GM18868 (cell line): ENCODE data around the gene ARID5B.

Experiments
- ATAC-seq: cut with Tn5 transposase; IDR thresholded peaks from one replicate; pipeline ENCODE4 v1.9.1; 2021; ENCODE audit warnings: mild to moderate bottlenecking, moderate library complexity; ENCODE audit not compliant: unreplicated experiment

Gene ARID5B

DNA sequence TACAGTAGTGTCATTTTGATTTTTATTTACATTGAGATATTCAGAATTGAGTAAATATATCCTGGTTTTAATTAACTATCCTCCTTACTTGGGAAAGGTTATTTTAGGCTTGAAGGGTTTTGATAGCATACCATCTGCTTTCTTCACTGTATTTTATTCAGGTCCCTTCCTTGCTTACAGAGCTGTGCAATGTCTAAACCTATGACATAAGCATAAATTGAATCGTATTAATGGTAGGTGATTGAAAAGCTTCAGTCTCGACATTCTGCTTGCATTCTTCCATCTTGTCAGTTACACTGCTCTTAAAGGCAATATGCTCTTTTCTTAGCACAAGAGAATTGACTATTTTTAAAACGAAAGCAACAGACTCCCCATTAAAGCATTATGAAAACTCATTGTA is 102.5 kb downstream of the ARID5B start:
- no peak for ATAC-seq

DNA sequence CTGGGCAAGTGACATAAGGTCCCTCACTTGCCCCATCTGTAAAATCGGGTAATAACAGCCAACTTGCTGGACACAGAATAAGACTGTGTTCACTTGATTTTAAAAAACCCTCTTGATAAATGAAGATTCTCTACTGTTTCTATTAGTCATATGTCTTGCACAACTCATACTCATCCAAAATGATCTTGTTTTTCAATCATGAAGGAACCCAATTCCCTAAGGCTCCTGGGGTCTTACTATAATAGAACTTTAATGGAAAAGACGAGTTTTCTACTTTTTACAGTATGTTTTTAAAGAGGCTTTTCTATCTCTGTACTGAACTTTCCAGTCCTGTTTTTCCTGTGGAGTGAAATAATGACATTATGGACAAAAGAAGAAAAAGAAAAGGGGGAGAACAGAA is 103.8 kb downstream of the ARID5B start:
- no peak for ATAC-seq

DNA sequence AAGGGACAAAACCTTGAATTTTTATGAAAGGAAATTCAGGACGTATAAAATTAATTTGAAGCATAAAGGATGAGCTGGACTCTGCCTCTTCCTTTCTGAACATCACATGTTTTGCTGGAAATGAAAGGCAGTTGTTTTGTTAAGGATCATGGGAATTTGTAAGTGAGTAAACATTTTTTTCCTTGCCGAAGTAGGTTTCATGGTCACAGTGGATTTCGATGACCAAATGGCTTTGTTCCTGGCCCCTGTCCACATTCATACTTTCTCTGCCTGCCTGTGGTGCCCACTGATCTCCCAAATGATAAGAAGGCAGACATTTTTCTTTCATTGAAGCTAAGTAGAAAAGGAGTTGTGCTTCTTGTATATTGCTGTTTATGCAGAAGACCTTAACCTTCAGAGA is 104.2 kb downstream of the ARID5B start:
- ATAC-seq, result no peak

DNA sequence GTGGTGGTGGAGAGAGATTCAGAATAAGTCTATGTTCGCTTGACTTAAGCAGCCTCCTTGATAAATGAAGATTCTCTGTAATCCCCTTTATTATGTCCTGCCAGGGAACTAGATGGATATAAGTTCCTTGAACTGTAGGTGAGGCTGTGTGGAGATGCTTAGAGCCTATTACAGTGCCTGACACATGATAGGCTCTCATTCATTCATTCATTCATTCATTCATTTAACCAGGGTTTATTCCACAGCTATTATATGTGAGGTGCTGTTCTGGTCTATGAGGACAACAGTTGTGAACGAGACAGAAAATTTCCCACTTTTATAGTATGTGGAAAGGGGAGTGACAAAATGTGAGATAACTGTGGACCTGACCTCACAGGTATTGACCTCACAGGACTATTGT is 105.6 kb downstream of the ARID5B start:
- ATAC-seq, result no peak

DNA sequence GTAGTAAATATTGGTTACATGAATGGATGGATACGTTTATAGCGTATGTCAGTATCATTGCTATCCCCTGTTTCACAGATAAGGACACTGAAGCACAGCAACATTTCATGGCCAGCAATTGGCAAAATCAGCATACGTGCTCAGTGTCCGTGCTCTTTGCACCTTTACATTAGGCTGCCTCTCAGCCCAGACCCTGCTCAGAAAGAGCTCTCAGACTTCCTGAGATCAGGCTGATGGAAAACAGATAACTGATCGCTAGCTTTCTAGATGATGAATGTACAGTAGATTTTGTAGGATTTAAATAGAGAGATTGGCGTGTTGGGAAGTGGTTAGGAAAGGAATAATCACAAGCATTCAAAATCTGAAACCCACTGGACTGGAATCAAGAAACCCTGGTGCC is 106.7 kb downstream of the ARID5B start:
- no peak for ATAC-seq

DNA sequence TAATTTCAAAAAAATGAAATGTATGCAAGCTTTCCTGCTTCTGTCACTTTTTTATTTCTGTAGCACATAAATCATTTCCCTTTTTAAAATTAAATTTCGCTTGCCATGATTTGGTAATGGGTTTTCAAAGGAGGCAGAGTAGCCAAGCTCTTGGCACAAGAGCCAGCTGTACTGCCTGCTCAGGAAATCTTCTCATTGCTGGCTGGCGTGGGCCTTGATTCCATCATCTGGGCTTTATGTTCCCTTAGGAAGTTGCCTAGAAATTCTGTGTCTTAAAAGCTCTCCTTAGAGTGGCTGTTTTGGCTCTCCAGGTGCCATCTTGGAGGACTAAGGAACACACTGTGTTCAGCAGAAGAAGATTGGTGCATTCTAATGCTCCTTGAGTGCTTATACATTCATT is 107.4 kb downstream of the ARID5B start:
- no peak for ATAC-seq

DNA sequence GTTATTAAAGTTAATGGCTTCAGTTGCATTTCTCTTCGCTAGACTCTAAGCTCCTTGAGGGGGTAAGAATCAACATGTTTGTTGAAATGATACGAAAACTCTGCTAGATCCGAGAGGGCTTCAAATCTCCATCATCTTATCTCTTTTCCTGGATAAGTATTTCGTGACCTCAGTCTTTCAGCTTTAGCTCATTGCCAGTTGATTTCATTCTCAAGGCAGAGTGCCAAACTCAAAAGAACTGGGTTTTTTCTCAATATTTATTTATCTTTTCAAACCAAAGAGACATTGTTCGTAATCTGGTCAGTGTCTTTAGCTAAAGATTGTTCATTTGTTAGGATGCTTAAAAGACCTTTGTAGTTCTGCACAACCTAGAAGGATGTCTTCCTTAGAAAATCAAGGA is 108.9 kb downstream of the ARID5B start:
- no peak for ATAC-seq

DNA sequence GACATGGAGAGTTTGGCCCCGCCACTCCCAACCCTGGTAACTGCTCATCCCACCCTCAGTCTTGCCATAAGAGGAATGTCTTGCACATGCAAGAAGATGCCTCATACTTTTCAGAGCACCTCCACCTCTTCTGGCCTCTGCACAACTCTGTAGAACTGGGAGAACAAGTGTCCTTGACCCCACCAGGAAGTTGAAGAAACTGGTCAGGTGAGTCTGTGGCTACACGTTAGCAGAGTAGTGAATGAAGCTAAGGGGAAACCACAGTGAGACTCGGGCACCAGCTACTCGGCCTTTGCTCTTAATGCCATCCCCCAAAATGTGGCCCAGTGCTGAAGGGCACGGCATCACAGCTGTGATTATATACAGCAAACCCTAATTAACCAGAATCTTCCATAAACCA is 110.1 kb downstream of the ARID5B start:
- ATAC-seq, result no peak

DNA sequence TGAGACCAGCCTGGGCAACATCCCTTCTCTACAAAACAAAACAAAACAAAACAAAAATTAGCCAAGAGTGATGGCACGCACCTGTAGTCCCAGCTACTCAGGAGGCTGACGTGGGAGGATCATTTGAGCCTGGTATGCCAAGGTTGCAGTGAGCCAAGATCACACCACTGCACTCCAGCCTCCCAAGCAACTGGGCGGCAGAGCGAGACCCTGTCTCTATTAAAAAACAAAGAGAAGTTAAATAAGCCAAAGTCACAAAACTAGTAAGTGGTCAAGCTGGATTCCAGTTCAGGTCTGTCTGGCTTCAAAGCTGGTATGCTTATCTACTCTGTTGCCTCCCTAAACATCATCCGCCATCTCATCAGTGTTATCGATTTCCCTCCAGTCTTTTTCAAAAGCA is 110.8 kb downstream of the ARID5B start:
- no peak for ATAC-seq

DNA sequence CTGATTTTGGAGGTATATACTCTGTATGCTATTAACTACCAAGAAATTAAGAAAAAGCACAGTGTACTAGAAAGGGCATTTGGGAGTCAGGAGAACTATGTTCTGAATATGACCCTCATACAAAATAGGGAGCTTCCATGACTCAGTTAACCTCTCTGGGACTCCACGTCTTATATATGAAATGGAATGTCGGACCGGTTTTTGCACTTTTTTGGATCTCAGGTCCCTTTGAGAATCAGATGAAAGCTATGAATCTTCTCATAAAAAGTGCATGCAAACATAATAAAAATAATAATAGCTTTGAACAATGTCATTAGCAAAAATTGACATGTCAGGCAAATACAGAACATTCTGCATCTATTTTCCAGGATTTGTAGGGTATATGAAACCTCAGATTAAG is 113.0 kb downstream of the ARID5B start:
- ATAC-seq, result no peak

DNA sequence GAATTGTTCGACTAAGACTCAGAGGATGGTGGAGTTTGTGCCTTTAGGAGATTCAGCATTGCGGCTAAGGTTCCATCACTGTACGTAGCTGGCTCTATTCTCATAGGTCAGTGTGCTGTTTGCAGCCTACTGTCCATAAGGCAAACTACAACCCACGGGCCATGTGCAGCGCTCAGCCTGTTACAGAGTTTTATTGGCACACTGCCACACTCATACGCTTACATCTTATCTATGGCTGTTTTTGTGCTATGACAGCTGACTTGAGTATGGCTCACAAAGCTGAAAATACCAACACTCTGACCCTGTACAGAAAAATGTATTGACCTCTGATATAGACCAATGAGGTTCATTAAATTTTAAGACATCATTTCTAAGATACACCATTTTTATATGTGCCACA is 114.5 kb downstream of the ARID5B start:
- ATAC-seq, result no peak

DNA sequence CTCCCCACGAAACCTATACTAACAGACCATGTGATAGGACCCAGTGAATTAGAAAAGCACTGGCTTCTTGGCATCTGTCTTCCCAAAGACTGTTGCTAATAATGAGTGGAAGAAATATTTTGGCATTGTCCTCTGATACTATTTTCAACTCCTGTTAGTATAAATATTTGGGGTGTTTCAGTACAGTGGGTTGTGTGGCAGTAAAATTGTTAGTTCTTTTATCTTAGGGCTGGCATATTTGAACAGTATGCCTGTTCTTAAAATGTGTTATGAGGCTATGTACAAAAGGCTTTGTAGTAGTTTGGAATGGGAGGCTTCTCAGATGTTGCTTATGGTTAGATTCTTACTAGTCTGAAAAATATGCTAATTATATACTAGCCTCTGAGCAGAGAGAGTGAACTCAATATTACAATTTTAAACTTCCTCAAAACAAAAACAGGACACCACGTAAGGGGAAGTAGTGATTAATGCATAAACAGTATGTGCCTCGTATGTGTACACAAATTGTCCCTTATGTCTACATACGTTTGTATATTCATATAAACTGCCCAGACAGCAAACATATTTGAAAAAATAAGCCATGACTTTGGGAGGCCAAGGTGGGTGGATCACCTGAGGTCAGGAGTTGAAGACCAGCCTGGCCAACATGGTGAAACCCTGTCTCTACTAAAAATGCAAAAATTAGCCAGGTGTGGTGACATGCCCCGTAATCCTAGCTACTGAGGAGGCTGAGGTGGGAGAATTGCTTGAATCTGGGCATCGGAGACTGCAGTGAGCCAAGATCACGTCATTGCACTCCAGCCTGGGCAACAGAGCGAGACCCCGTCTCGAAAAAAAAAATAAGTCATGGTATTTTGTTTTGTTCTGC is 115.4 kb downstream of the ARID5B start:
- ATAC-seq, result peak; percentile 72

DNA sequence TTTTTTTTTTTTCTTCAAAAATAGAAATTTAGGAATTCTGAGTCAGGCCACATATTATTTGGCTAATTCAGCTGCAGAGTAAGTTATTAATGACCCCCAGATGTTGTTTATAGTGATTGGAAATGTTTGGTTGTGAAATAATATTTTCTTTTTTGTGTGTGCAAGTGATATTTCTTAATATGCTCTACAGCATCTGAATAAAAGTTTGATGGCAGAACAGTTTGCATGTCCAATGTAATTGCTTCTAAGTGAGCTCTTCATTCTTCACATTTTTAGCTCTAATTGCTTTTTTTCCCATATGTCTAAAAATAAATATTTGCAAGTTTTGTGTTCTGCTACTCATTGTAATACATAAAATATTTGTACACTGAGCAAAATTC is 116.0 kb downstream of the ARID5B start:
- no peak for ATAC-seq

DNA sequence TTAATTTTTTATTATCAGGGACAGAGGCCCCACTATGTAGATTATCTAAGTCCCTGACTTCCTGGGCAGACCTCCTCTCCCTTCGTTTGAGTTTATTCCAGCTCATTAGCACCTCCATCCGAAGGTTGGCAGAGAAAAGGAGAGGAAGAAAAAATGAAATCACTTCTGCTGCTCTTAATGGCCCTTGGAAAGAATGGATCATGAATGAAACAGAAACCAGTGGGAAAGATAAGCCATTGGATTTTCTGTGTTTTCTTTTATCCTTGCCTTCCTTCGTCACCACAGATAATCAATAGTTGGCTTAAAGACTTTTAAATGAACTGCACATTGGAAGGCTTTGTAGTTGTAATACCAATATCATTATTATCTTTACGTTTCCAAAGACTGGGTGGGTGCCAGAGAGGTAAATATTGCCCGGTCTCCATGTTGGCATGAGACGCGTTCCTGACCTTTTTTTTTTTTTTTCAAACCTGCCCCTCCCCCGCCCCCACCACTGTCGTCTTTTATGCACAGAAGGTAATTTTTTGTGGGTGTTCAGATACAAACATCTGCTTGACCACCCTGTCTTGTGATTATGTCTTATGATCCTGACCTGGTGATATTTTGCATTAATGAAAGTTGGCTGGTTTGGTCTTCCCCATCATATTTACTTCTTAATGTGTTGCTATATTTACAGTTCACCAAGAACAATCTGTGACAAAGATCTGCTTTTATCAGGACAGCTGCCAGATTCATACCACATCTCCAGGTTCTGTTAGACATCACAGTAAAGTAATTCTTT is 116.8 kb downstream of the ARID5B start:
- ATAC-seq, result no peak

DNA sequence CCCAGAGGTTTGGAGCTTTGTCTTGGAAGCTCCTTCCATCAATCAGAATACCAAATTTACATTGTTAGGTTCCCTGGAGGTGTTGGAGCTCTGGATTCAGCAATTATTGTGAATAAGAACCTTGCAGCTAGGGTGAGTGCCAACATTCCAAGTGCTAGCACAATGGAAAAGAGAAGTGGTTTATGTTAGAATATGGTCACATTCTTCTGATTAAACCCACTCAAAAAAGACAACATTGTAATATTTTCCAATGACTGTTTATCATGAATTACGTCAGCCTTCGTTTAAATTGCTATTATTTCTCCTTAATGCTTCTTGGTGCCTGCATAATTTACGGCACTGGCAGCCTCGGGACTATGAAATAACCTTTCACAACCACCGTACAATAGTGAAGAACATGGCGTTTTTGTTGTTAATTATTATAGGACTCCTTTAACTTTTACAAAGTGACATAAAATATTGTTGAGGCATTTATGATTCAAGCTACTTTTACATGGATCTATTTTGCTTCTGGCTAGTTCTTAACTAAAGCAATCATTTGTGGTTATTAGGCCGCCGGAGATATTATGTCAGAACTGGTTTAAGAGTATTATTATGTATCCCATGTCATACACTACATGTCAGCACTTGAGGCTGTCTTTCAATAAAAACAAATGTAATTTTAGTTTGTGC is 117.7 kb downstream of the ARID5B start:
- no peak for ATAC-seq

DNA sequence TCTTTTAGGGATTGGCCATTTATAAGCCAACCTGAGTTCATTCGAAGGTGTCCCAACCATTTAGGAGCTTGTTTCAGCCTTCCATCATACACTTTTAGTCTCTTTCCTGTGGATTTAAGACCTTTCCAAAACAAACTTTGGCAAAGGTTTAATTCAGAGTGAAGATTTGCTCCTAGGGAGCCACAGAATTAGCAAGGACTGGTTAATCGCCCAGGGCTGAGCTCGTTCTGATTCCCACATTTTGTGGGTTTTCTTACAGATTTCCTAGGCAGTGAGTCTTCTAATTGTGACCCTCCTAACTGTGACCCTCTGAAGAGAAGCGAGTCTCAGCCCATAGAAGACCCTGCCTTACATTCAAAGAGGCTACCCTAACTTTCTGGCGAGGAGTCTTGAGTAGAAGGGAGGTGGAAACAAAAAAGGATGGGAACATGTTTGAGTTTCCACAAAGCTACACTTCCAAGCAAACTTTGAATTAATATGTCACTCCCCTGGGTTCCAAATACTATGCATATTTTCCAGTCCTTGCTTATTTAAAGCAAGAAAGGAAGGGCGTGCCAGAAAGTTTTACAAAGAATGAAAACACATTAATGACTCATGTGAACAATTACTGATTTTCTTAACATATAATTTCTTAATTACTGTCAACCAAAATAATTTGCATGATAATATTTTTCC is 118.3 kb downstream of the ARID5B start:
- ATAC-seq, result no peak

DNA sequence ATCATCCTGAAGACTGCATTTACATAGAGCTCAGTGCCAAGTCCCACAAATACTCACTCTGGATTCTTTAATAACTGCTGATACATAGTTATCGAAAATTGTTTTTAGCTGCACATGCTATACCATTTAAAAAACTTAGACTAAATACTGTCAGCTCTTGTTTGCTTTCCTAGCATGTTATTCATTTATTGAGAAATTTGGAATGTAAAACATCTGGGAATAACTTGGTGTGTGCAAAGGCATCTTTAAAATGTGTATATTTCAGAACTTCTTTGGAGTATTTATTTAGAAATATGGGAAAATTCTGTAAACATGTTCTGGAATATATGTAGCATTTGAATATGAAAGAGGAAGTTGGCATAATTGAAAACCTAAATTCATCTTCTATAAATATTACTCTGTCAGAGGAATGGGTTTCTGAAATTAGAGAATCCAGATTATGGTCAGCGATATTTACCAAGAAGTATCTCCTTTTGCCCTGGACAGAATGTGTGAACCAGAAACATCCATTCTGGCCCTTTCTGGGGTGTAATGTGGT is 119.7 kb downstream of the ARID5B start:
- ATAC-seq, result no peak

DNA sequence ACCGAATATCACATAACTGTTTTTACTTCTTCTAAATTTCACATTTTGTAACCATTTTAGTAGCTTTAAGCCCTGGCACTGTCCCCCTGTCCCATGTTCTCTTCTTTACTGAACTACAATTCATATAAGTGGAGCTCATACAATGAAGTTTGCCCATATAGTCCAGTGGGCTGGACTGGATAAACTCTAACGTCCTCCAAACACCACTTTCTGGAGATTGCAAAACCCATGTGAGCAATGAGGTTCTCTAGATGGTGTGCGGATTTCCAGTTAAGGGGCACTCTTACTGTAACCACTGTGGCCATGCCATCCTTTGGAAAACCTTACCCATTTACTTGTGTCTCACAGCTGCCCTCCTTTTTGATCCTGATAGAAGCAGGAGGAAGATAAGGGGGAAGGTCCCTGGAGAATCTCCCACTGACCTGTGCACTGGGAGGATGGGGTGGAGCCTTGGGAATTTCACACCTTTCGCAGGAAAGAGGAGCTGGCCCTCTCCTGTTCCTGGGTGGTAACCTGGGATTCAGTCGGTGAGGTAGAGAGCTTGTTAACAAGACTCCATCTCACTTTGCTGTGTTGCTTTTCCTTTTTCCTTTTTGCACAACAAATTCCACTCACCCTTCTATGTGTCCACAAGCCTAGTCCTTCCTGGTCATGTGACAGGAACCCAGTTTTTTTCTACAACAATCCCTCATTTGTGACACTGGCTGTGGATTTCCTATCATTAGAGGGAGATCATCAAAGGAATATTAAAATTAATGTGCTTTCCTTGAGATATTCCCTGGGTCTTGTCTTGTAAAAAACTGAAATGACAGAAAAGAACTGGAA is 120.7 kb downstream of the ARID5B start:
- no peak for ATAC-seq

DNA sequence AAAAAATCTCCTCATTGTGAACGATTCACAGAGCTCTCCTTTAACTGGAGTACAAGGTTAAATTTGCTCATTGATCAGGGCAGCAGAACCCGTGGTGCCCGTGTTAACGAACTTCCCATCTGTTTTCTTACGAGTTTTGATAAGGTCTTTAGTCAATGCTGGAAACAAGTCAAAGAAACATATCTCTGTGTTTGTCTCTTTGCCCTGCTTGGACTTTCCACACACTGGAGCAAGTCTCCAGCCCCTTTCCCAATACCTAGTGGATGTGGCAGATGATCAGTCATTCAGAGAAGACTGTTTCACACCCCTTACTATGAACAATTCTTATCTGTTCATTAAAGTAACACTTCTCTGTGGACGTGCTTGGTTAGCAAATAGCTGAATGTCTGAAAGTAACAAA is 121.3 kb downstream of the ARID5B start:
- no peak for ATAC-seq

DNA sequence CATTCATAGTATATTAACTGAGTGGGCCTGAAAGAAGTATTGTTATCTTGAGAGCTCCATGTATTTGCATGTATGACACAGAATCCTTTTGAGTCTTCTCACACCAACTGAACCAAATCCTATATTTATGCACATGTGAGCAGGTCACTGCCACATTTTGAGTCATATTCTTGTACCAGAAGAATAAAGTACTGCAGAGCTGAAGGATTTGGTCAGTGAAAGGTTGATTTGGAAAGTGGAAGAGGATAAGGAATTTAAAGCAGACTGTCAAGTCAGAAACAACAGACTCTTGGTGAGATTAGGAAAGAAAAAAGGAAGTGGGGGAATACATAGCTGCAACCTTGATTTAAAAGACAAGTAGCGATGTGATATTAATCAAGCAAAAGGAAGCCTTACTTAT is 121.8 kb downstream of the ARID5B start:
- ATAC-seq, result no peak
